HFFc6 (cell line): ENCODE measurements around the gene CTNNA1. TPM values are rescaled to one million over a fixed set of nuclear protein-coding genes. Genes with fewer than 3 reads are reported as not detected.
"Not testable (repeated sequence)": the region's sequence is repeated elsewhere in the genome, so short reads cannot be mapped to it uniquely, and the experiment has no call there.

Experiments
- DNase-seq: peaks from one replicate; pipeline ENCODE4 v3.0.0-alpha.2; 2018
- H3K27ac Mint-ChIP-seq: 2 replicates; pipeline ENCODE4 v1.8.0; 2020; ENCODE audit warnings: mild to moderate bottlenecking, mixed read lengths
- H3K27me3 Mint-ChIP-seq: 2 replicates; pipeline ENCODE4 v1.8.0; 2021; ENCODE audit warnings: mild to moderate bottlenecking, moderate library complexity, mixed read lengths; ENCODE audit not compliant: insufficient read depth
- H3K36me3 Mint-ChIP-seq: 2 replicates; pipeline ENCODE4 v1.8.0; 2021; ENCODE audit warnings: low read depth, mixed read lengths
- H3K4me1 Mint-ChIP-seq: 2 replicates; pipeline ENCODE4 v1.8.0; 2020; ENCODE audit warnings: low read depth, mixed read lengths
- H3K4me3 Mint-ChIP-seq: 2 replicates; pipeline ENCODE4 v1.8.0; 2020; ENCODE audit warnings: mild to moderate bottlenecking, moderate library complexity, mixed read lengths
- H3K9me3 Mint-ChIP-seq: 2 replicates; pipeline ENCODE4 v1.8.0; 2020; ENCODE audit warnings: mild to moderate bottlenecking, mixed read lengths
- total RNA-seq, 6 experiments: library from RNA; stranded (reverse); fragmentation: NEBNext Ultra II Directional; extraction: Animal tissue kit (Norgen Biotek cat#: 25700); gene quantifications; 2 replicates in 1 of 6; 3 replicates in 5 of 6; pipeline ENCODE4 v1.2.3, GENCODE V29; 2021
- TF ChIP-seq, protein P1 (sequence below): fragments of 200-600 bp; sonication (generic); IDR thresholded peaks from 2 replicates; pipeline ENCODE4 v1.5.0; 2021; ENCODE audit warnings: antibody characterized with exemption, mild to moderate bottlenecking

Gene CTNNA1
- total RNA-seq, 6 experiments from 2014 or later: 282 to 342 (median 292) TPM

- H3K36me3 Mint-ChIP-seq: peaks cover 28% of the 10 kb centered on the region
- H3K9me3 Mint-ChIP-seq: no peaks in the 10 kb centered on the region
- H3K4me1 Mint-ChIP-seq: peaks cover 51% of the 10 kb centered on the region
- peak overlapping the region; percentile 92 for H3K4me3 Mint-ChIP-seq
- no peak for DNase-seq
- H3K27me3 Mint-ChIP-seq: peaks cover 6% of the 10 kb centered on the region; the same call in 1 of the 2 replicates
- peak overlapping the region; percentile 54 for H3K27ac Mint-ChIP-seq
- TF ChIP-seq, protein P1, sequence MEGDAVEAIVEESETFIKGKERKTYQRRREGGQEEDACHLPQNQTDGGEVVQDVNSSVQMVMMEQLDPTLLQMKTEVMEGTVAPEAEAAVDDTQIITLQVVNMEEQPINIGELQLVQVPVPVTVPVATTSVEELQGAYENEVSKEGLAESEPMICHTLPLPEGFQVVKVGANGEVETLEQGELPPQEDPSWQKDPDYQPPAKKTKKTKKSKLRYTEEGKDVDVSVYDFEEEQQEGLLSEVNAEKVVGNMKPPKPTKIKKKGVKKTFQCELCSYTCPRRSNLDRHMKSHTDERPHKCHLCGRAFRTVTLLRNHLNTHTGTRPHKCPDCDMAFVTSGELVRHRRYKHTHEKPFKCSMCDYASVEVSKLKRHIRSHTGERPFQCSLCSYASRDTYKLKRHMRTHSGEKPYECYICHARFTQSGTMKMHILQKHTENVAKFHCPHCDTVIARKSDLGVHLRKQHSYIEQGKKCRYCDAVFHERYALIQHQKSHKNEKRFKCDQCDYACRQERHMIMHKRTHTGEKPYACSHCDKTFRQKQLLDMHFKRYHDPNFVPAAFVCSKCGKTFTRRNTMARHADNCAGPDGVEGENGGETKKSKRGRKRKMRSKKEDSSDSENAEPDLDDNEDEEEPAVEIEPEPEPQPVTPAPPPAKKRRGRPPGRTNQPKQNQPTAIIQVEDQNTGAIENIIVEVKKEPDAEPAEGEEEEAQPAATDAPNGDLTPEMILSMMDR: no peak
These were observed 2.0 kb downstream of the CTNNA1 start for GRCh38 chr5:138755084-138755748.

DNA sequence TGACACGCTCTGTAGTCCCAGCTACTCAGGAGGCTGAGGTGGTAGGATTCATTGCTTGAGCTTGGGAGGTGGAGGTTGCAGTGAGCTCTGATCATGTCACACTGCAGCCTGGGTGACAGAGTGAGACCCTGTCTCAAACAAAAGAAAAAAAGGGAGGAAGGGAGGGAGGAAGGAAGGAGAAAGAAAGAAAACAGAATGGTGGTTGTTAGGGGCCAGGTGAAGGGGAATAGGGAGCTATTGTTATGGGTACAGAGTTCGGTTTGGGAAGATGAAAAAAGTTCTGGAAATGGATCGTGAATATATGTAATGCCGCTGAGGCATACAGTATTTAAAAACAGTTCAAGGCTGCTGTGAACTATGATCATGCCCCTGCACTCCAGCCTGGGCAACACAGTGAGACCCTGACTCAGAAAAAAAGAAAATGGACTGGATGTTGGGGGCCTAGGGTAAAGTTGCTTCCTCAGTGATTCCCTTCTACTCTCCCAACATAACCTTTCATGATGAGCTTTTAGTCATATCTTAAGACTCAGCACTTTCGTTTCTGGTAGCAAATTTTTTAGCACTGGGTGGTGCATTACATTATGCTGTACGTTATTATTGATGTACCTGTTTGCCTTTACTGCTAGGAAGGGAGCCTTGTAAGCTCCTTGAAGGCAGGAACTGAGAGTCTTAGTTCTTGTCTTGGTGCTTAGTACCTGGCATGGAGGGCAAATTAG lies 4.0 kb downstream of the CTNNA1 start:
- H3K36me3 Mint-ChIP-seq: peaks cover 36% of the 10 kb centered on the region

GRCh38 chr5:138760448-138761110 lies 7.4 kb downstream of the CTNNA1 start:
- TF ChIP-seq, protein P1: no peak
- no peak for DNase-seq
- H3K27ac Mint-ChIP-seq: peak overlapping the region; percentile 63
- peaks cover 58% of the 10 kb centered on the region for H3K4me1 Mint-ChIP-seq
- peaks cover 30% of the 10 kb centered on the region for H3K36me3 Mint-ChIP-seq
- no peaks in the 10 kb centered on the region for H3K27me3 Mint-ChIP-seq
- H3K9me3 Mint-ChIP-seq: no peaks in the 10 kb centered on the region
- H3K4me3 Mint-ChIP-seq: peak overlapping the region; percentile 27

More for the DNA sequence above, 4.0 kb downstream of the CTNNA1 start:
- Mint-ChIP-seq H3K27me3 (peaks cover 6% of the 10 kb centered on the region; the same call in 1 of the 2 replicates), H3K4me3 (no peak overlapping the region; the same call in 1 of the 2 replicates), H3K27ac (peak overlapping the region; percentile 3), H3K4me1 (peaks cover 65% of the 10 kb centered on the region), H3K9me3 (no peaks in the 10 kb centered on the region)
- DNase-seq: no peak
- TF ChIP-seq, protein P1: no peak

GRCh38 chr5:138761115-138761514 lies 7.9 kb downstream of the CTNNA1 start:
- Mint-ChIP-seq H3K27ac (peak overlapping the region; percentile 63), H3K36me3 (peaks cover 30% of the 10 kb centered on the region; the same call in 1 of the 2 replicates)
- not testable (repeated sequence) for H3K27me3 Mint-ChIP-seq

DNA sequence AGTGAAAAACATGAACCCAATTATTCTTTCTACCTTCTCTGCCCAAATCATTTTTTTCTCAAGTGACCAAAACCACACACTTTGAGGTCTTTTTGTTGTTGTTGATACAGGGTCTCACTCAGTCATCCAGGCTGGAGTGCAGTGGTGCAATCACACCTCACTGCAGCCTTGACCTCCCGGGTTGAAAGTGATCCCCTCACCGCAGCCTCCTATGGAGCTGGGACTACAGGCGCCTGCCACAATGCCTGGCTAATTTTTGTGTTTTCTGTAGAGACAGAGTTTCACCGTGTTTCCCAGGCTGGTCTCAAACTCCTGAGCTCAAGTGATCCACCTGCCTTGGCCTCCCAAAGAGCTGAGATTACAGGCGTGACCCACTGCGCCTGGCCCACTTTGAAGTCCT lies 8.4 kb downstream of the CTNNA1 start:
- peaks cover 57% of the 10 kb centered on the region for H3K4me1 Mint-ChIP-seq
- not testable (repeated sequence) for H3K9me3 Mint-ChIP-seq, DNase-seq, H3K27me3 Mint-ChIP-seq
- peak overlapping the region; percentile 43; the same call in 1 of the 2 replicates for H3K27ac Mint-ChIP-seq
- H3K4me3 Mint-ChIP-seq: peak overlapping the region; percentile 27; the same call in 1 of the 2 replicates
- H3K36me3 Mint-ChIP-seq: peaks cover 25% of the 10 kb centered on the region; the same call in 1 of the 2 replicates

More at GRCh38 chr5:138761115-138761514, 7.9 kb downstream of the CTNNA1 start:
- H3K4me3 Mint-ChIP-seq: peak overlapping the region; percentile 27
- H3K4me1 Mint-ChIP-seq: peaks cover 57% of the 10 kb centered on the region
- H3K9me3 Mint-ChIP-seq: not testable (repeated sequence)
- peak; percentile 8 for DNase-seq

DNA sequence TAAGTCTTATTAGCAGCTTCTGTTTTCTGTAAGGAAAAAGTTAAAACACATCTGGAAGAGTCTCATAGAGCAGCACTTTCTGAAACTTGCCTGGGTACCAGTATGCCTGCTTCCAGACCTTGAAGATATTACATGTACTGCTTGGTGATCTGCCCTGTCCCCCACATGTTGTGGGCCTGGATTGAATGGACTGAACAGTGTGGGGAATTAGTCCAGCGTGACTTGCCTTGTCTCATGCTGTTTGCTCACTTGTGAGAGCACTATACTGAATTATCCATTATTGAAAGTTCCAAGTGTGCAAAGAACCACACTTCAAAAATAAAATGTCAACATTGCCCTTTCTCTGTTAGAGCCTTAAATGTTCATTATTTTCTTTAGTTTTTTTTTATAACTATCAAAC lies 8.9 kb downstream of the CTNNA1 start:
- H3K4me3 Mint-ChIP-seq: no peak overlapping the region
- no peaks in the 10 kb centered on the region for H3K9me3 Mint-ChIP-seq
- H3K4me1 Mint-ChIP-seq: peaks cover 54% of the 10 kb centered on the region
- peaks cover 23% of the 10 kb centered on the region; the same call in 1 of the 2 replicates for H3K36me3 Mint-ChIP-seq
- DNase-seq: no peak
- peak overlapping the region; percentile 43; the same call in 1 of the 2 replicates for H3K27ac Mint-ChIP-seq
- TF ChIP-seq, protein P1: no peak
- no peaks in the 10 kb centered on the region for H3K27me3 Mint-ChIP-seq
